Measurements from ENCODE around the gene CHRNA7. TPM values are rescaled to one million over a fixed set of nuclear protein-coding genes. Genes with fewer than 3 reads are reported as not detected.
A peak's percentile ranks its signal among the peaks of the same experiment; 100 is the strongest.

The CHRNA7 gene
- total RNA-seq, 1 experiment from 2014 or later = 4.4 TPM

DNA sequence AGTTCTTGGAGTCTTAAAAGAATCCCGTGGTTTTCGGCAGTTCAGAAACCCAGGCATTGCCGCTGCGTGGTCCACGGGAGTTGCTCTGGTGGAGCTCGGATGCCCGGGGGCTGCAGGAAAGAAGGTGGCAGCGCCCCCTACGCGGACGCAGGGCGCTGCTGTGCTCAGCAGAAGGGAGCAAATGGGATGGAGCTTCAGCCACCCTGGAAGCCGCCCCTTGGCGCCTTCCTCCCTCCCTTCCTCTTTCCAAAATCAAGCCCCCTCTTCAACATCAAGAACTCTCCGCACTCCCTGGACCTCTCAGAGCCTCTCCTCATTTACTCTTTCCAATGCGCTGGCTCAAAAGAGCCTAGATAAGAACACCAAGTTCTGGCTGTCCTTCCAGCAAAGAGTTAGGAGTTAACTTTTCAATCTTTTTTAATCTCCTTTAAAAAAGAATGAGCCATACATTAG lies 880 bp upstream of the CHRNA7 start:
- no peak overlapping the region for H2BK120ac ChIP-seq (ENCODE audit: low read depth, low read length, poor library complexity, severe bottlenecking)
- no peak overlapping the region for H3K18ac ChIP-seq (ENCODE audit: insufficient read length, low read depth, low read length)
- Mint-ChIP-seq H3K27me3 (ENCODE audit: low read depth) (peaks cover 41% of the 10 kb centered on the region), H3K4me1 (peaks cover 20 to 21% of the 10 kb centered on the region in 2 experiments), H3K36me3 (ENCODE audit: insufficient read depth in 1 of 3, low read depth in 3 of 3) (0 out of 7 replicates have a peak, but pooled peaks cover 0 to 6% (median 0%) of the 10 kb centered on the region in 3 experiments), H3K27ac (no peak overlapping the region), H3K9me3 (no peaks in the 10 kb centered on the region), H3K4me3 (peak overlapping the region; percentile 69 to 81)
- peak; percentile 71 for DNase-seq
- no peaks in the 10 kb centered on the region; the same call in 1 of the 2 replicates for H3K4me1 ChIP-seq (ENCODE audit: insufficient read depth, low read length)
- no peak overlapping the region for H3K9ac ChIP-seq (ENCODE audit: extremely low read depth, insufficient read length, low read length)
- H2BK5ac ChIP-seq (ENCODE audit: insufficient read length, low read length) = no peak overlapping the region
- no peak overlapping the region for H2BK12ac ChIP-seq (ENCODE audit: insufficient read length, low read depth, low read length)
- H3K23ac ChIP-seq (ENCODE audit: insufficient read length, low read depth, low read length) = no peak overlapping the region
- no peak overlapping the region for H2BK15ac ChIP-seq (ENCODE audit: low read depth, low read length)
- H2BK20ac ChIP-seq (ENCODE audit: low read depth, low read length, poor library complexity, severe bottlenecking) = no peak overlapping the region
- no peak overlapping the region for H4K8ac ChIP-seq (replicated peaks; ENCODE audit: insufficient read length, low read depth, low read length)
- H3K9me3 ChIP-seq (ENCODE audit: control insufficient read depth, low read depth, low read length) = no peaks in the 10 kb centered on the region
- H3K79me1 ChIP-seq (ENCODE audit: insufficient read depth, low read depth, low read length, poor library complexity, severe bottlenecking) = no peaks in the 10 kb centered on the region
- H3T11ph ChIP-seq (ENCODE audit: low read length) = no peak overlapping the region
- peak overlapping the region; percentile 69 for H2AFZ ChIP-seq (ENCODE audit: low read length)
- H4K91ac ChIP-seq (ENCODE audit: insufficient read length, low read depth, low read length) = no peak overlapping the region
- no peaks in the 10 kb centered on the region for H4K20me1 ChIP-seq (ENCODE audit: control insufficient read depth, insufficient read depth, insufficient read length)
- TF ChIP-seq, protein P1, sequence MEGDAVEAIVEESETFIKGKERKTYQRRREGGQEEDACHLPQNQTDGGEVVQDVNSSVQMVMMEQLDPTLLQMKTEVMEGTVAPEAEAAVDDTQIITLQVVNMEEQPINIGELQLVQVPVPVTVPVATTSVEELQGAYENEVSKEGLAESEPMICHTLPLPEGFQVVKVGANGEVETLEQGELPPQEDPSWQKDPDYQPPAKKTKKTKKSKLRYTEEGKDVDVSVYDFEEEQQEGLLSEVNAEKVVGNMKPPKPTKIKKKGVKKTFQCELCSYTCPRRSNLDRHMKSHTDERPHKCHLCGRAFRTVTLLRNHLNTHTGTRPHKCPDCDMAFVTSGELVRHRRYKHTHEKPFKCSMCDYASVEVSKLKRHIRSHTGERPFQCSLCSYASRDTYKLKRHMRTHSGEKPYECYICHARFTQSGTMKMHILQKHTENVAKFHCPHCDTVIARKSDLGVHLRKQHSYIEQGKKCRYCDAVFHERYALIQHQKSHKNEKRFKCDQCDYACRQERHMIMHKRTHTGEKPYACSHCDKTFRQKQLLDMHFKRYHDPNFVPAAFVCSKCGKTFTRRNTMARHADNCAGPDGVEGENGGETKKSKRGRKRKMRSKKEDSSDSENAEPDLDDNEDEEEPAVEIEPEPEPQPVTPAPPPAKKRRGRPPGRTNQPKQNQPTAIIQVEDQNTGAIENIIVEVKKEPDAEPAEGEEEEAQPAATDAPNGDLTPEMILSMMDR (conservative IDR thresholded peaks at IDR 0.05) = peak; percentile 66
- H3K27me3 ChIP-seq (ENCODE audit: insufficient read depth, low read length) = no peaks in the 10 kb centered on the region; the same call in 1 of the 2 replicates
- no peak overlapping the region for H3K14ac ChIP-seq (ENCODE audit: insufficient read depth, low read length)
- H3K4me2 ChIP-seq (ENCODE audit: insufficient read depth, insufficient read length, low read length) = peak overlapping the region; percentile 86
- H3K56ac ChIP-seq (ENCODE audit: insufficient read length, low read depth, low read length) = no peak overlapping the region
- no peak overlapping the region for H2AK5ac ChIP-seq (ENCODE audit: insufficient read length, low read length)
- no peak overlapping the region for H3K4ac ChIP-seq (ENCODE audit: low read depth, low read length)
- peaks cover 12% of the 10 kb centered on the region for H3K23me2 ChIP-seq (ENCODE audit: insufficient read length, low read depth, low read length, poor library complexity, severe bottlenecking)
- no peaks in the 10 kb centered on the region for H3K79me2 ChIP-seq (ENCODE audit: insufficient read depth, low read length)
- H4K5ac ChIP-seq (ENCODE audit: insufficient read length, low read depth, low read length) = no peak overlapping the region
- no peak overlapping the region for H3K27ac ChIP-seq (ENCODE audit: insufficient read length, low read depth, low read length)
- WGBS (ENCODE audit: extremely low coverage, insufficient read length, low lambda C conversion rate) = no CpG with 5 or more reads among the region's 16 CpGs
